H9 (cell line): Measurements from ENCODE around the gene SMIM20. TPM values are rescaled to one million over a fixed set of nuclear protein-coding genes. Genes with fewer than 3 reads are reported as not detected.

Experiments
- DNase-seq: peaks from one replicate; pipeline ENCODE4 v3.0.0-alpha.2; 2017
- H2AFZ ChIP-seq: one replicate; pipeline ENCODE4 v1.6.1; 2013; ENCODE audit warnings: mild to moderate bottlenecking, low read length, control low read depth, moderate library complexity
- H2AK5ac ChIP-seq: 2 replicates; pipeline ENCODE4 v1.6.1; 2013; ENCODE audit warnings: low read length, control low read depth, mixed read lengths; ENCODE audit not compliant: insufficient read length
- H2BK120ac ChIP-seq: one replicate; pipeline ENCODE4 v1.6.1; 2013; ENCODE audit warnings: low read depth, mild to moderate bottlenecking, low read length, control low read depth, inconsistent platforms; ENCODE audit not compliant: poor library complexity, severe bottlenecking
- H2BK12ac ChIP-seq: 2 replicates; pipeline ENCODE4 v1.6.1; 2013; ENCODE audit warnings: low read length, control low read depth, mixed read lengths, low read depth; ENCODE audit not compliant: insufficient read length
- H2BK15ac ChIP-seq: 2 replicates; pipeline ENCODE4 v1.6.1; 2013; ENCODE audit warnings: low read depth, low read length, control low read depth
- H2BK20ac ChIP-seq: one replicate; pipeline ENCODE4 v1.6.1; 2013; ENCODE audit warnings: low read depth, mild to moderate bottlenecking, low read length, control low read depth, inconsistent platforms; ENCODE audit not compliant: poor library complexity, severe bottlenecking
- H2BK5ac ChIP-seq: 2 replicates; pipeline ENCODE4 v1.6.1; 2013; ENCODE audit warnings: low read length, control low read depth, mixed read lengths; ENCODE audit not compliant: insufficient read length
- H3K14ac ChIP-seq: 2 replicates; pipeline ENCODE4 v1.6.1; 2013; ENCODE audit warnings: low read length, control low read depth; ENCODE audit not compliant: insufficient read depth
- H3K18ac ChIP-seq: 2 replicates; pipeline ENCODE4 v1.6.1; 2013; ENCODE audit warnings: low read depth, mild to moderate bottlenecking, mixed read lengths, low read length, control low read depth; ENCODE audit not compliant: insufficient read length
- H3K23ac ChIP-seq: 2 replicates; pipeline ENCODE4 v1.6.1; 2013; ENCODE audit warnings: low read length, control low read depth, mixed read lengths, low read depth; ENCODE audit not compliant: insufficient read length
- H3K23me2 ChIP-seq: 2 replicates; pipeline ENCODE4 v1.6.1; 2013; ENCODE audit warnings: low read depth, mild to moderate bottlenecking, mixed read lengths, low read length, control low read depth; ENCODE audit not compliant: insufficient read length, poor library complexity, severe bottlenecking
- H3K27ac ChIP-seq: 2 replicates; pipeline ENCODE4 v1.5.1; 2013; ENCODE audit warnings: low read length, control low read depth, mixed read lengths, low read depth; ENCODE audit not compliant: insufficient read length
- H3K27me3 ChIP-seq: 2 replicates; pipeline ENCODE4 v1.6.1; 2013; ENCODE audit warnings: low read length, control low read depth, inconsistent platforms; ENCODE audit not compliant: insufficient read depth
- H3K4ac ChIP-seq: 2 replicates; pipeline ENCODE4 v1.6.1; 2013; ENCODE audit warnings: low read depth, mild to moderate bottlenecking, control low read depth, inconsistent platforms, low read length, moderate library complexity
- H3K4me1 ChIP-seq: 2 replicates; pipeline ENCODE4 v1.6.1; 2013; ENCODE audit warnings: low read length, control low read depth, inconsistent platforms; ENCODE audit not compliant: insufficient read depth
- H3K4me2 ChIP-seq: 2 replicates; pipeline ENCODE4 v1.6.1; 2013; ENCODE audit warnings: low read length, control low read depth, mixed read lengths; ENCODE audit not compliant: insufficient read length, insufficient read depth
- H3K56ac ChIP-seq: 2 replicates; pipeline ENCODE4 v1.6.1; 2013; ENCODE audit warnings: low read depth, mild to moderate bottlenecking, mixed read lengths, low read length, control low read depth; ENCODE audit not compliant: insufficient read length
- H3K79me1 ChIP-seq: 2 replicates; pipeline ENCODE4 v1.6.1; 2013; ENCODE audit warnings: low read depth, mild to moderate bottlenecking, moderate library complexity, low read length, control low read depth, inconsistent platforms; ENCODE audit not compliant: insufficient read depth, poor library complexity, severe bottlenecking
- H3K79me2 ChIP-seq: 2 replicates; pipeline ENCODE4 v1.6.1; 2013; ENCODE audit warnings: low read length, control low read depth, inconsistent platforms; ENCODE audit not compliant: insufficient read depth
- H3K9ac ChIP-seq: 2 replicates; pipeline ENCODE4 v1.6.1; 2013; ENCODE audit warnings: low read length, control low read depth, mixed read lengths; ENCODE audit not compliant: insufficient read length; ENCODE audit errors: extremely low read depth
- H3K9me3 ChIP-seq: one replicate; pipeline ENCODE4 v1.6.1; 2013; ENCODE audit warnings: low read depth, low read length, inconsistent platforms; ENCODE audit not compliant: control insufficient read depth
- H3T11ph ChIP-seq: one replicate; pipeline ENCODE4 v1.6.1; 2013; ENCODE audit warnings: mild to moderate bottlenecking, low read length, control low read depth, inconsistent platforms
- H4K20me1 ChIP-seq: one replicate; pipeline ENCODE4 v1.6.1; 2013; ENCODE audit not compliant: control insufficient read depth, insufficient read length, insufficient read depth
- H4K5ac ChIP-seq: 2 replicates; pipeline ENCODE4 v1.6.1; 2013; ENCODE audit warnings: low read depth, mild to moderate bottlenecking, mixed read lengths, low read length, control low read depth; ENCODE audit not compliant: insufficient read length
- H4K8ac ChIP-seq: replicated peaks from 2 replicates; pipeline ENCODE4 v1.6.1; 2013; ENCODE audit warnings: low read length, control low read depth, mixed read lengths, low read depth; ENCODE audit not compliant: insufficient read length
- H4K91ac ChIP-seq: 2 replicates; pipeline ENCODE4 v1.6.1; 2013; ENCODE audit warnings: low read depth, mild to moderate bottlenecking, moderate library complexity, mixed read lengths, low read length, control low read depth; ENCODE audit not compliant: insufficient read length
- H3K27ac Mint-ChIP-seq, 3 experiments: 2 replicates in 2 of 3; 3 replicates in 1 of 3; pipeline ENCODE4 v1.8.0; 2020 to 2021; ENCODE audit warnings: mixed read lengths in 3 of 3, mild to moderate bottlenecking in 1 of 3, moderate library complexity in 1 of 3
- H3K27me3 Mint-ChIP-seq: 2 replicates; pipeline ENCODE4 v1.8.0; 2021; ENCODE audit warnings: low read depth, mild to moderate bottlenecking, moderate library complexity, mixed read lengths
- H3K36me3 Mint-ChIP-seq, 3 experiments: 2 replicates in 2 of 3; 3 replicates in 1 of 3; pipeline ENCODE4 v1.8.0; 2020 to 2021; ENCODE audit warnings: low read depth in 3 of 3, mixed read lengths in 3 of 3; ENCODE audit not compliant: insufficient read depth in 1 of 3
- H3K4me1 Mint-ChIP-seq, 2 experiments: 2 replicates each; pipeline ENCODE4 v1.8.0; 2020; ENCODE audit warnings: mixed read lengths in 2 of 2
- H3K4me3 Mint-ChIP-seq, 2 experiments: 2 replicates in 1 of 2; 3 replicates in 1 of 2; pipeline ENCODE4 v1.8.0; 2020 to 2021; ENCODE audit warnings: mild to moderate bottlenecking in 2 of 2, mixed read lengths in 2 of 2, moderate library complexity in 1 of 2
- H3K9me3 Mint-ChIP-seq, 2 experiments: 2 replicates in 1 of 2; 3 replicates in 1 of 2; pipeline ENCODE4 v1.8.0; 2020; ENCODE audit warnings: mild to moderate bottlenecking in 2 of 2, mixed read lengths in 2 of 2, moderate library complexity in 1 of 2
- WGBS: extraction: QIAGEN DNeasy Blood & Tissue Kit; methylation state at CpG from one replicate; pipeline ENCODE4 v1.1.7; 2013; ENCODE audit warnings: missing lambda C conversion rate, low lambda C conversion rate, mixed read lengths; ENCODE audit not compliant: insufficient read length; ENCODE audit errors: extremely low coverage; 5-methylcytosine and 5-hydroxymethylcytosine counted together
- total RNA-seq: library from RNA; stranded (reverse); gene quantifications from 2 replicates; pipeline ENCODE4 v1.2.1, GENCODE V29; 2021
- TF ChIP-seq, protein P1 (sequence below): fragments of 200-600 bp; sonication (generic); conservative IDR thresholded peaks from 3 replicates; pipeline ENCODE4 v1.8.0; 2021; ENCODE audit warnings: antibody characterized with exemption, mild to moderate bottlenecking

SMIM20 gene
- total RNA-seq, 1 experiment from 2014 or later, result 40.2 TPM

DNA sequence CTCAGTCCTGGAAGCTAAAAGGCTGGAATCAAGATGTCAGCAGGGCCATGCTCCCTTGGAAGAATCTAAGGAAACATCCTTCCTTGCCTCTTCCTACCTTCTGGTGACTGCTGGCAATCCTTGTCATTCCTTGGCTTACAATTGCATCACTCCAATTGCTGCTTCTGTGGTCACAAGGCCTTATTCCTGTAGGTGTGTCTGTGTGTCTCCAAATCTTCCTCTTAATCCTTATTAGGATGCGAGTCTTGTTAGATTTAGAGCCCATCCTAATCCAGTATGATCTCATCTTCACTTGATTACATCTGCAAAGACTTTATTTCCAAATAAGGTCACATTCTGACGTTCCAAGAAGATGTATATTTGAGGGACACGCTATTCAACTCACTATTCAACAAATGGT lies 52.2 kb downstream of the SMIM20 start:
- H2AFZ ChIP-seq, result no peak overlapping the region
- H3K27me3 ChIP-seq, result no peaks in the 10 kb centered on the region
- TF ChIP-seq, protein P1, sequence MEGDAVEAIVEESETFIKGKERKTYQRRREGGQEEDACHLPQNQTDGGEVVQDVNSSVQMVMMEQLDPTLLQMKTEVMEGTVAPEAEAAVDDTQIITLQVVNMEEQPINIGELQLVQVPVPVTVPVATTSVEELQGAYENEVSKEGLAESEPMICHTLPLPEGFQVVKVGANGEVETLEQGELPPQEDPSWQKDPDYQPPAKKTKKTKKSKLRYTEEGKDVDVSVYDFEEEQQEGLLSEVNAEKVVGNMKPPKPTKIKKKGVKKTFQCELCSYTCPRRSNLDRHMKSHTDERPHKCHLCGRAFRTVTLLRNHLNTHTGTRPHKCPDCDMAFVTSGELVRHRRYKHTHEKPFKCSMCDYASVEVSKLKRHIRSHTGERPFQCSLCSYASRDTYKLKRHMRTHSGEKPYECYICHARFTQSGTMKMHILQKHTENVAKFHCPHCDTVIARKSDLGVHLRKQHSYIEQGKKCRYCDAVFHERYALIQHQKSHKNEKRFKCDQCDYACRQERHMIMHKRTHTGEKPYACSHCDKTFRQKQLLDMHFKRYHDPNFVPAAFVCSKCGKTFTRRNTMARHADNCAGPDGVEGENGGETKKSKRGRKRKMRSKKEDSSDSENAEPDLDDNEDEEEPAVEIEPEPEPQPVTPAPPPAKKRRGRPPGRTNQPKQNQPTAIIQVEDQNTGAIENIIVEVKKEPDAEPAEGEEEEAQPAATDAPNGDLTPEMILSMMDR, result no peak
- no peak overlapping the region for H2BK12ac ChIP-seq
- no peak overlapping the region for H2BK5ac ChIP-seq
- no peak overlapping the region for H3K4ac ChIP-seq
- no peaks in the 10 kb centered on the region for H3K9me3 Mint-ChIP-seq
- no peak overlapping the region for H3K18ac ChIP-seq
- peaks cover 5% of the 10 kb centered on the region for H3K27me3 Mint-ChIP-seq
- H4K5ac ChIP-seq, result no peak overlapping the region
- H3K4me1 Mint-ChIP-seq, result peaks cover 22 to 29% of the 10 kb centered on the region in 2 experiments
- no peak overlapping the region for H3T11ph ChIP-seq
- no peak overlapping the region for H3K4me2 ChIP-seq
- no peak overlapping the region for H2BK15ac ChIP-seq
- no peak overlapping the region for H4K91ac ChIP-seq
- no peaks in the 10 kb centered on the region for H3K23me2 ChIP-seq
- H3K14ac ChIP-seq, result no peak overlapping the region
- no peak overlapping the region for H3K56ac ChIP-seq
- no peak overlapping the region for H3K27ac ChIP-seq
- no CpG with 5 or more reads among the region's 3 CpGs for WGBS
- DNase-seq, result no peak
- H3K79me2 ChIP-seq, result no peaks in the 10 kb centered on the region
- no peaks in the 10 kb centered on the region for H3K79me1 ChIP-seq
- H4K8ac ChIP-seq, result no peak overlapping the region
- no peak overlapping the region for H3K4me3 Mint-ChIP-seq
- H3K9me3 ChIP-seq, result no peaks in the 10 kb centered on the region
- H2AK5ac ChIP-seq, result no peak overlapping the region
- H4K20me1 ChIP-seq, result no peaks in the 10 kb centered on the region
- no peak overlapping the region for H3K9ac ChIP-seq
- H3K4me1 ChIP-seq, result no peaks in the 10 kb centered on the region
- H2BK20ac ChIP-seq, result no peak overlapping the region
- H2BK120ac ChIP-seq, result no peak overlapping the region
- H3K36me3 Mint-ChIP-seq, result no peaks in the 10 kb centered on the region
- H3K23ac ChIP-seq, result no peak overlapping the region
- H3K27ac Mint-ChIP-seq, result no peak overlapping the region; a peak in 1 of 7 replicates
